ENCODE data around the gene UGP2. TPM values are rescaled to one million over a fixed set of nuclear protein-coding genes. Genes with fewer than 3 reads are reported as not detected.

The UGP2 gene
- total RNA-seq, 1 experiment from 2014 or later: 89.5 TPM

DNA sequence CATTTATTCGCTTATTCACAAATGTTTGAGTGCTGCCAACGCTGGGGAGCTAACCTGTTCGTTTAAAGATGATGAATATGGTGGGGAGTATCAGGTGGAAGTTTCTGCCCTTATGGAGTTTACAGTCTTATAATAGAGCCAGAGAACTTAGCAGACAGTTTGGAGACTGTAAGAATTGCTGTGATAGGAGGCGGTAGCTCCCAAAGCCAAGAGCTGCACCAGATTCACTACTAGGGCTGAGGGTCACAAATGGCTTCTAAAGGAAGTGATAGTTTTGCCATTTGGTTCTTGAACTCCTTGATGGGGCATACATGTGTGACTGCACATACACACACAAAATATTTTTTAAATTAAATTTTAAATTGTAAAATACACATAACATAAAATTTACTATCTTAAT lies 29.0 kb downstream of the UGP2 start:
- Histone ChIP-seq H3K4me2 (no peak overlapping the region), H3K4me3 (no peak overlapping the region), H3K27ac (peak overlapping the region; percentile 48), H3K9me2 (ENCODE audit: insufficient read depth) (0 out of 2 replicates have a peak, but pooled peaks cover 3% of the 10 kb centered on the region), H3K27me3 (ENCODE audit: insufficient read depth, low read depth) (no peaks in the 10 kb centered on the region), H3K79me2 (ENCODE audit: low read depth) (peaks cover 9% of the 10 kb centered on the region; the same call in 1 of the 2 replicates), H2AFZ (no peak overlapping the region), H3F3A (ENCODE audit: insufficient read depth, low read depth) (peaks cover 4% of the 10 kb centered on the region; the same call in 1 of the 2 replicates), H3K4me1 (replicated peaks; ENCODE audit: insufficient read depth) (peaks cover 11% of the 10 kb centered on the region), H3K36me3 (ENCODE audit: low read depth) (peaks cover 28% of the 10 kb centered on the region; the same call in 1 of the 2 replicates), H3K9me3 (ENCODE audit: insufficient read depth, low read depth) (peaks cover 9% of the 10 kb centered on the region), H4K20me1 (ENCODE audit: insufficient read depth) (no peaks in the 10 kb centered on the region)
- no peak for TF ChIP-seq EZH2 (IDR thresholded peaks at IDR 0.05; ENCODE audit: low read depth)
- TF ChIP-seq, protein P1, sequence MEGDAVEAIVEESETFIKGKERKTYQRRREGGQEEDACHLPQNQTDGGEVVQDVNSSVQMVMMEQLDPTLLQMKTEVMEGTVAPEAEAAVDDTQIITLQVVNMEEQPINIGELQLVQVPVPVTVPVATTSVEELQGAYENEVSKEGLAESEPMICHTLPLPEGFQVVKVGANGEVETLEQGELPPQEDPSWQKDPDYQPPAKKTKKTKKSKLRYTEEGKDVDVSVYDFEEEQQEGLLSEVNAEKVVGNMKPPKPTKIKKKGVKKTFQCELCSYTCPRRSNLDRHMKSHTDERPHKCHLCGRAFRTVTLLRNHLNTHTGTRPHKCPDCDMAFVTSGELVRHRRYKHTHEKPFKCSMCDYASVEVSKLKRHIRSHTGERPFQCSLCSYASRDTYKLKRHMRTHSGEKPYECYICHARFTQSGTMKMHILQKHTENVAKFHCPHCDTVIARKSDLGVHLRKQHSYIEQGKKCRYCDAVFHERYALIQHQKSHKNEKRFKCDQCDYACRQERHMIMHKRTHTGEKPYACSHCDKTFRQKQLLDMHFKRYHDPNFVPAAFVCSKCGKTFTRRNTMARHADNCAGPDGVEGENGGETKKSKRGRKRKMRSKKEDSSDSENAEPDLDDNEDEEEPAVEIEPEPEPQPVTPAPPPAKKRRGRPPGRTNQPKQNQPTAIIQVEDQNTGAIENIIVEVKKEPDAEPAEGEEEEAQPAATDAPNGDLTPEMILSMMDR (conservative IDR thresholded peaks at IDR 0.05): no peak
- no TSS peak for BruUV-seq (replicated peaks)
- ChIA-PET POLR2A (ENCODE audit: unreplicated experiment) (no interaction called here), CTCF (no interaction called here)
- intact Hi-C loops (cut with micrococcal nuclease; ENCODE audit: unreplicated experiment): no loop called here
- DNase-seq: no peak

DNA sequence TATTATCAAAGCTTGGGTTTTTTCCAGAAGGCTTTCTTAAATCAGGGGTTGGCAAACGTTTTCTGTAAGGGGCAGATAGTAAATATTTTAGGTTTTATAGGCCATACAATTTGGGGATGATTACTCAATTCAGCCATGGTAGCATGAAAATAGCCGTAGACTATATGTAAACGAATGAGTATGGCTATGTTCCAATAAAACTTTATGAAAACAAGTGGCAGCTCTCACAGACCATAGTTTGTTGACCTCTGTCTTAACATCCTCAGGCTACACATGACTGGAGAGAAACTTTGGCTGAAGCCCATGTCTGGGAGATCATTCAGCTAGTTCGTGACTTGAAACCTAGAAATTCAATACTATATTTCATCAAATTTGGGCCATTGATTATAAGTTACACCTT lies 30.2 kb downstream of the UGP2 start:
- ChIA-PET POLR2A (ENCODE audit: unreplicated experiment) (interaction anchor here (0.6 kb wide), 3 partner anchors 18 to 248 kb away, joined by 4 to 10 read pairs (median 4); no protein-coding TSS in a partner anchor), CTCF (no interaction called here)
- TF ChIP-seq, protein P1 (conservative IDR thresholded peaks at IDR 0.05): no peak
- no peak for TF ChIP-seq EZH2 (IDR thresholded peaks at IDR 0.05; ENCODE audit: low read depth)
- peaks cover 11% of the 10 kb centered on the region for H3K4me1 ChIP-seq (replicated peaks; ENCODE audit: insufficient read depth)
- no peak overlapping the region for H3K4me2 ChIP-seq
- H3K4me3 ChIP-seq: no peak overlapping the region
- H3K9me3 ChIP-seq (ENCODE audit: insufficient read depth, low read depth): peaks cover 9% of the 10 kb centered on the region
- no peak for DNase-seq
- H4K20me1 ChIP-seq (ENCODE audit: insufficient read depth): no peaks in the 10 kb centered on the region
- intact Hi-C loops (cut with micrococcal nuclease; ENCODE audit: unreplicated experiment): no loop called here
- H3K27ac ChIP-seq: no peak overlapping the region
- peaks cover 28% of the 10 kb centered on the region; the same call in 1 of the 2 replicates for H3K36me3 ChIP-seq (ENCODE audit: low read depth)
- peaks cover 4% of the 10 kb centered on the region; the same call in 1 of the 2 replicates for H3F3A ChIP-seq (ENCODE audit: insufficient read depth, low read depth)
- BruUV-seq (replicated peaks): no TSS peak
- no peak overlapping the region for H2AFZ ChIP-seq
- H3K27me3 ChIP-seq (ENCODE audit: insufficient read depth, low read depth): no peaks in the 10 kb centered on the region
- 0 out of 2 replicates have a peak, but pooled peaks cover 3% of the 10 kb centered on the region for H3K9me2 ChIP-seq (ENCODE audit: insufficient read depth)
- H3K79me2 ChIP-seq (ENCODE audit: low read depth): peaks cover 9% of the 10 kb centered on the region; the same call in 1 of the 2 replicates

DNA sequence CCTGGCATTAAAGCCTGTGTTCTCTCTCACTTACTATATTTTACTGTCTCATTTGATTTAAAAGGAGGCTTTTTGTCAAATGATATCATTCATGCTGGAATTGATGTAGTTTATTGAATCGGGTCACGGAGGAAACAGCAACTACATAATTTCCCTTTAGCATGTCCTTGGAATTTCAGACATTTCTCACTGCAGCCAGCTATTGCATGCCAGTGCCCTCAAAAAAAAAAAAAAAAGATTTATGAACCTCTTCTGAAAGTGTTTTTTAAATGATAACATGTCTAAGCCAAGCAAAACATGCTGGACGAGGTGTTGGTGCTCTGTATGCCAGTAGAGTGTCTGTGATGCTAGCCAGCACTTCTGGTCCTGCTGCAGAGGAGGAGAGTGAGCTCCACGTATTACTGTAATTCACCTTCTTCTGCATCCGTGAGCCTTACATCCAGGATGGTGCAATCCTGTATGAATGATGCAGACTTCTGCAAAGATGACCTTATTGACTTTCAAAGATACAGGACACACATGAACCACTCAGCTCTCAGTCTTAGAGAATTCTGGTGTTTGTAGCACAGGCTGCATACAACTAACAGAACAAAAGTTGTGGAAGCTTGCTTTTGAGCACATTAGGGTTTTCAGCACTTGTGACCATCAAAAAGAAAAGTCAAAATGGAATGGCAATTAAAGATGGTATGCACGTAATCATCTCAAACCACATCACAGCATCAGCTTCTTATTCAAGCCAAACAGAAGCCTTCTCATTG lies 31.1 kb downstream of the UGP2 start:
- CTCF ChIA-PET: no interaction called here
- Histone ChIP-seq H3K79me2 (ENCODE audit: low read depth) (peaks cover 9% of the 10 kb centered on the region; the same call in 1 of the 2 replicates), H3K27me3 (ENCODE audit: insufficient read depth, low read depth) (no peaks in the 10 kb centered on the region), H2AFZ (no peak overlapping the region), H3K9me2 (ENCODE audit: insufficient read depth) (0 out of 2 replicates have a peak, but pooled peaks cover 3% of the 10 kb centered on the region), H3K4me1 (replicated peaks; ENCODE audit: insufficient read depth) (peaks cover 11% of the 10 kb centered on the region), H3K4me2 (no peak overlapping the region), H3K9me3 (ENCODE audit: insufficient read depth, low read depth) (peaks cover 9% of the 10 kb centered on the region), H3K4me3 (no peak overlapping the region), H4K20me1 (ENCODE audit: insufficient read depth) (no peaks in the 10 kb centered on the region), H3K27ac (no peak overlapping the region), H3F3A (ENCODE audit: insufficient read depth, low read depth) (peaks cover 4% of the 10 kb centered on the region; the same call in 1 of the 2 replicates), H3K36me3 (ENCODE audit: low read depth) (peaks cover 28% of the 10 kb centered on the region; the same call in 1 of the 2 replicates)
- TF ChIP-seq, protein P1 (conservative IDR thresholded peaks at IDR 0.05): no peak
- no peak for TF ChIP-seq EZH2 (IDR thresholded peaks at IDR 0.05; ENCODE audit: low read depth)
- POLR2A ChIA-PET (ENCODE audit: unreplicated experiment): no interaction called here
- BruUV-seq (replicated peaks): no TSS peak
- intact Hi-C loops (cut with micrococcal nuclease; ENCODE audit: unreplicated experiment): no loop called here
- no peak for DNase-seq
